IMR-90 (cell line): ENCODE measurements around the gene INTS15. TPM values are rescaled to one million over a fixed set of nuclear protein-coding genes. Genes with fewer than 3 reads are reported as not detected.

Source experiments
- ATAC-seq: fragments of 200-7000 bp; cut with Tn5 transposase; 2 replicates; pipeline ENCODE4 v1.9.1; 2020; ENCODE audit warnings: low read depth, mild to moderate bottlenecking, moderate library complexity
- BruUV-seq: library from RNA; stranded (reverse); fragments of 400-500 nt; replicated peaks from 2 replicates; lab custom pipeline; 2021; lab: Mats Ljungman, UMichigan
- CTCF ChIA-PET: fragments of 300-600 bp; formaldehyde crosslinking; extraction: SDS; loops from one replicate; lab custom pipeline; 2021; ENCODE audit warnings: antibody characterized with exemption; lab: Yijun Ruan, JAX
- POLR2A ChIA-PET: fragments of 300-600 bp; sonication (Branson Sonifier 250); formaldehyde crosslinking; loops from one replicate; lab custom pipeline; 2022; ENCODE audit warnings: antibody characterized with exemption; ENCODE audit not compliant: unreplicated experiment; lab: Charles Lee
- DNase-seq: peaks from one replicate; pipeline ENCODE4 v3.0.0; 2013
- H2AFZ ChIP-seq: replicated peaks from 2 replicates; pipeline ENCODE3; 2013; ENCODE audit warnings: low read length, mild to moderate bottlenecking; ENCODE audit not compliant: poor library complexity
- H2AK5ac ChIP-seq: 2 replicates; pipeline ENCODE4 v1.6.1; 2013; ENCODE audit warnings: low read depth, low read length, inconsistent platforms
- H2AK9ac ChIP-seq: replicated peaks from 2 replicates; pipeline ENCODE3; 2013; ENCODE audit warnings: mild to moderate bottlenecking, low read depth, low read length, moderate library complexity; ENCODE audit not compliant: poor library complexity
- H2BK120ac ChIP-seq: 2 replicates; pipeline ENCODE4 v1.6.1; 2013; ENCODE audit warnings: low read depth, low read length, inconsistent platforms
- H2BK15ac ChIP-seq: 3 replicates; pipeline ENCODE4 v1.6.1; 2013; ENCODE audit warnings: low read depth, low read length, inconsistent platforms
- H2BK20ac ChIP-seq: 2 replicates; pipeline ENCODE4 v1.6.1; 2013; ENCODE audit warnings: low read depth, mild to moderate bottlenecking, inconsistent platforms, low read length, moderate library complexity
- H2BK5ac ChIP-seq: 2 replicates; pipeline ENCODE4 v1.6.1; 2013; ENCODE audit warnings: mild to moderate bottlenecking, low read depth, low read length, inconsistent platforms; ENCODE audit not compliant: poor library complexity, severe bottlenecking
- H3K14ac ChIP-seq: replicated peaks from 2 replicates; pipeline ENCODE4 v1.6.1; 2013; ENCODE audit warnings: low read depth, low read length, inconsistent platforms
- H3K18ac ChIP-seq: 2 replicates; pipeline ENCODE4 v1.6.1; 2013; ENCODE audit warnings: low read depth, low read length, control low read depth
- H3K23ac ChIP-seq: 2 replicates; pipeline ENCODE4 v1.6.1; 2013; ENCODE audit warnings: low read depth, low read length, inconsistent platforms
- H3K27ac ChIP-seq: 2 replicates; pipeline ENCODE4 v1.5.1; 2013; ENCODE audit warnings: mild to moderate bottlenecking, control low read depth, low read length; ENCODE audit not compliant: insufficient read depth
- H3K27me3 ChIP-seq: 2 replicates; pipeline ENCODE4 v1.6.1; 2013; ENCODE audit warnings: low read length; ENCODE audit not compliant: control insufficient read depth, insufficient read depth
- H3K36me3 ChIP-seq: 2 replicates; pipeline ENCODE4 v1.6.1; 2013; ENCODE audit warnings: low read length, mixed read lengths; ENCODE audit not compliant: control insufficient read depth, insufficient read depth
- H3K4ac ChIP-seq: 2 replicates; pipeline ENCODE4 v1.6.1; 2013; ENCODE audit warnings: low read depth, low read length, inconsistent platforms
- H3K4me1 ChIP-seq: 2 replicates; pipeline ENCODE4 v1.6.1; 2013; ENCODE audit warnings: low read length, mixed read lengths; ENCODE audit not compliant: control insufficient read depth, insufficient read depth
- H3K4me2 ChIP-seq: 2 replicates; pipeline ENCODE4 v1.6.1; 2013; ENCODE audit warnings: low read depth, mild to moderate bottlenecking, control low read depth, low read length, moderate library complexity
- H3K4me3 ChIP-seq: 2 replicates; pipeline ENCODE4 v1.5.1; 2013; ENCODE audit warnings: low read depth, mild to moderate bottlenecking, control low read depth, low read length, moderate library complexity; ENCODE audit not compliant: insufficient read depth
- H3K56ac ChIP-seq: 2 replicates; pipeline ENCODE4 v1.6.1; 2013; ENCODE audit warnings: low read length, inconsistent platforms; ENCODE audit not compliant: insufficient read depth; ENCODE audit errors: extremely low read depth
- H3K79me1 ChIP-seq, 2 experiments: 2 replicates each; pipeline ENCODE4 v1.6.1; 2013; ENCODE audit warnings: low read length in 2 of 2, inconsistent platforms in 1 of 2, low read depth in 1 of 2
- H3K9ac ChIP-seq: 2 replicates; pipeline ENCODE4 v1.6.1; 2013; ENCODE audit warnings: low read depth, low read length, control low read depth
- H3K9me1 ChIP-seq: 2 replicates; pipeline ENCODE4 v1.6.1; 2013; ENCODE audit warnings: low read length, inconsistent platforms; ENCODE audit not compliant: insufficient read depth
- H3K9me3 ChIP-seq: 2 replicates; pipeline ENCODE4 v1.6.1; 2013; ENCODE audit warnings: low read length; ENCODE audit not compliant: control insufficient read depth, insufficient read depth
- H4K20me1 ChIP-seq: 2 replicates; pipeline ENCODE4 v1.6.1; 2013; ENCODE audit warnings: low read length, inconsistent platforms; ENCODE audit not compliant: insufficient read depth
- H4K5ac ChIP-seq: 2 replicates; pipeline ENCODE4 v1.6.1; 2013; ENCODE audit warnings: mild to moderate bottlenecking, low read depth, low read length, control low read depth
- H4K8ac ChIP-seq, 2 experiments: 2 replicates each; pipeline ENCODE4 v1.6.1; 2013; ENCODE audit warnings: low read depth in 2 of 2, low read length in 2 of 2, control low read depth in 1 of 2, inconsistent platforms in 1 of 2
- H4K91ac ChIP-seq: 2 replicates; pipeline ENCODE4 v1.6.1; 2013; ENCODE audit warnings: low read depth, low read length, inconsistent platforms; ENCODE audit not compliant: insufficient read depth
- BHLHE40 ChIP-seq: fragments of 150-350 bp; IDR thresholded peaks from 2 replicates; pipeline ENCODE4 v1.6.1; 2016; ENCODE audit warnings: mild to moderate bottlenecking, low read depth, low read length
- CEBPB ChIP-seq: IDR thresholded peaks from 2 replicates; pipeline ENCODE4 v1.6.1; 2012; ENCODE audit warnings: low read depth, low read length, improper control_type of control experiment
- CHD1 ChIP-seq: IDR thresholded peaks from 2 replicates; pipeline ENCODE4 v1.6.1; 2012; ENCODE audit warnings: low read depth, low read length, improper control_type of control experiment
- CTCF ChIP-seq: conservative IDR thresholded peaks from 2 replicates; pipeline ENCODE4 v1.5.1; 2012; ENCODE audit warnings: mild to moderate bottlenecking, low read depth, low read length, improper control_type of control experiment
- ELK1 ChIP-seq: fragments of 150-350 bp; IDR thresholded peaks from 2 replicates; pipeline ENCODE4 v1.6.1; 2016; ENCODE audit warnings: low read depth, mild to moderate bottlenecking, low read length, moderate library complexity, borderline replicate concordance
- MAZ ChIP-seq: IDR thresholded peaks from 2 replicates; pipeline ENCODE4 v1.6.1; 2012; ENCODE audit warnings: low read depth, mild to moderate bottlenecking, low read length, improper control_type of control experiment, moderate library complexity, borderline replicate concordance
- NFE2L2 ChIP-seq: fragments of 150-350 bp; IDR thresholded peaks from 2 replicates; pipeline ENCODE4 v1.6.1; 2016; ENCODE audit warnings: low read depth, mild to moderate bottlenecking, low read length
- RCOR1 ChIP-seq: IDR thresholded peaks from 2 replicates; pipeline ENCODE4 v1.6.1; 2012; ENCODE audit warnings: mild to moderate bottlenecking, low read length, improper control_type of control experiment; ENCODE audit not compliant: insufficient replicate concordance
- RFX5 ChIP-seq: IDR thresholded peaks from 2 replicates; pipeline ENCODE4 v1.8.0; 2012; ENCODE audit warnings: low read depth, mild to moderate bottlenecking, low read length, moderate library complexity
- WGBS, 2 experiments: methylation state at CpG; one replicate each; pipeline versions ENCODE4 v1.1.5 to v1.1.7; 2013; ENCODE audit warnings: missing lambda C conversion rate in 2 of 2; ENCODE audit not compliant: insufficient read length in 1 of 2; ENCODE audit errors: extremely low coverage in 2 of 2; 5-methylcytosine and 5-hydroxymethylcytosine counted together
- dilution Hi-C: fragments of 300-500 bp; cut with HindIII; formaldehyde crosslinking; loops from one replicate; pipeline ENCODE4 v1.14.3; 2018; ENCODE audit warnings: low sequenced_read_pairs; ENCODE audit not compliant: unreplicated experiment
- in situ Hi-C: fragments of 300-500 bp; cut with MboI; formaldehyde crosslinking; loops from 3 replicates; pipeline ENCODE4 v1.14.3; 2019; ENCODE audit warnings: low sequenced_read_pairs, inconsistent platforms, mixed read lengths
- intact Hi-C: fragments of 100-400 bp; cut with micrococcal nuclease; formaldehyde crosslinking; loops from 2 replicates; pipeline ENCODE4 v1.10.0; 2022
- polyA plus RNA-seq, 3 experiments: library from polyadenylated mRNA; depleted of rRNA; stranded (reverse); fragments of >200 nt; gene quantifications; 2 replicates each; pipeline ENCODE4 v1.2.3, GENCODE V29; 2012; ENCODE audit warnings: low replicate concordance in 1 of 3
- total RNA-seq: library from RNA; depleted of rRNA; stranded (reverse); fragments of >200 nt; gene quantifications from 2 replicates; pipeline ENCODE4 v1.2.3, GENCODE V29; 2012
- TF ChIP-seq, protein P1 (sequence below): fragments of 150-350 bp; IDR thresholded peaks from 2 replicates; pipeline ENCODE4 v1.6.1; 2017; ENCODE audit warnings: mild to moderate bottlenecking, antibody characterized with exemption, low read length, low read depth

INTS15 gene
- total and polyA plus RNA-seq, 2 of the 4 experiments (the other 2 are of a cell fraction), result 7.0 to 20.8 TPM

GRCh38 chr7:6654842-6655610 is 65.2 kb downstream of the INTS15 start (continued):
- TF ChIP-seq CEBPB, result no peak

DNA sequence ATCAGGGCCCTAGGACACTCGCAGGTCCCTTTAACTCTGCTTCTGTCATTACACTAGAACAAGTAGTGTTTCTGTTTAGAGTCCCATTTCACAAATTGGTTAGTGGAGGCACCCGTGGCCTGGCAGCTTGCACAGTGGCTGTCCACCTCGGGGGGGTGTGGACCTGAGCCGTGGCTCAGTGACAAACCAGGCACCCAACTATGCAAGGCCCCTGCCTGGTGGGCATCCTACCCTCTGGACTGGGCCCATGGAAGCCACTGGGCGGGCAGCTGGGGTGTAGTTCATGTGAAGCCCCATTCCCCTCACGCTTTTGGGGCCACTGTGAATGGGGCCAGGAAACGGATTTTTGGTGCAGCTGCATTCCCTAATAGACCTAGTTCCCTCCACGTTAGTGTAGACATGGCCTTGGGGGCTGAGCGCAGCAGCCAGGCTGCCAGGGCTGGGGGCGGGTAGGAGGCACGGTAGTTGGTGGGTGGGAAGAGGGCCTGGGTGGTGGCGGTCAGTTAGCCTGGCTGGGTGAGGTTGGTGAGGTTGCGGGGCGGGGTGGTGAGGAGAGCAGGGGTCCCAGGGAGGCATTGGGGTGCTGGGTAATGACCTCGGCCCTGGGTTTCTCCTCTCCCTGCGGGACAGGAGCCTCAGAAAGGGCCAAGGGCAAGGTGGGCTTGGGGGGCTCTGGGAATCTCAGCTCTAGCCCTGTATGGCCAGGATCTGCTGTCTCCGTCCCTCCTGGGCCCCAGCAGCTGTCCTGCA is 66.0 kb downstream of the INTS15 start:
- Histone ChIP-seq H3K9ac (no peak overlapping the region), H3K4ac (no peak overlapping the region), H2AK5ac (no peak overlapping the region), H3K4me3 (no peak overlapping the region), H3K4me2 (no peak overlapping the region), H3K9me1 (no peaks in the 10 kb centered on the region), H3K23ac (no peak overlapping the region), H3K14ac (no peak overlapping the region), H2AK9ac (no peak overlapping the region), H3K9me3 (peaks cover 29% of the 10 kb centered on the region), H3K27me3 (no peaks in the 10 kb centered on the region; the same call in 1 of the 2 replicates), H4K8ac (no peak overlapping the region), H2BK15ac (no peak overlapping the region), H2AFZ (no peak overlapping the region), H4K20me1 (no peaks in the 10 kb centered on the region), H3K4me1 (no peaks in the 10 kb centered on the region), H4K91ac (no peak overlapping the region), H3K36me3 (peaks cover 55% of the 10 kb centered on the region), H3K27ac (no peak overlapping the region), H3K18ac (no peak overlapping the region), H3K79me1 (no peaks in the 10 kb centered on the region), H2BK5ac (no peak overlapping the region), H2BK20ac (no peak overlapping the region), H3K56ac (no peak overlapping the region), H4K5ac (no peak overlapping the region), H2BK120ac (no peak overlapping the region)
- 92% methylated on average over 8 of the region's 17 CpGs; no CpG with 5 or more reads in 1 of the 2 experiments for WGBS, 2 experiments
- dilution Hi-C loops (no loop called here), in situ Hi-C loops (no loop called here), intact Hi-C loops (no loop called here)
- CTCF ChIA-PET, result no interaction called here
- DNase-seq, result no peak
- TSS peak; percentile 72 for BruUV-seq
- POLR2A ChIA-PET, result no interaction called here
- no peak for ATAC-seq
- TF ChIP-seq CTCF, result no peak
- TF ChIP-seq CHD1, result no peak
- TF ChIP-seq, protein P1, sequence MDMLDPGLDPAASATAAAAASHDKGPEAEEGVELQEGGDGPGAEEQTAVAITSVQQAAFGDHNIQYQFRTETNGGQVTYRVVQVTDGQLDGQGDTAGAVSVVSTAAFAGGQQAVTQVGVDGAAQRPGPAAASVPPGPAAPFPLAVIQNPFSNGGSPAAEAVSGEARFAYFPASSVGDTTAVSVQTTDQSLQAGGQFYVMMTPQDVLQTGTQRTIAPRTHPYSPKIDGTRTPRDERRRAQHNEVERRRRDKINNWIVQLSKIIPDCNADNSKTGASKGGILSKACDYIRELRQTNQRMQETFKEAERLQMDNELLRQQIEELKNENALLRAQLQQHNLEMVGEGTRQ, result no peak
- TF ChIP-seq BHLHE40, result no peak
- TF ChIP-seq NFE2L2, result no peak
- TF ChIP-seq CEBPB, result no peak
- no peak for TF ChIP-seq RCOR1
- no peak for TF ChIP-seq MAZ
- no peak for TF ChIP-seq RFX5
- no peak for TF ChIP-seq ELK1
